Parathyroid adenoma (tissue), 2 donors: ENCODE results near the gene DHX35.
A peak's percentile ranks its signal among the peaks of the same experiment; 100 is the strongest.

ENCODE experiments used
- H2AFZ ChIP-seq: fragments of 300-600 bp; sonication (generic); one replicate; pipeline ENCODE4 v1.7.0; 2017; ENCODE audit warnings: antibody characterized with exemption, mild to moderate bottlenecking
- H3K27ac ChIP-seq: fragments of 300-600 bp; sonication (generic); one replicate; pipeline ENCODE4 v1.7.0; 2017
- H3K27me3 ChIP-seq: fragments of 300-600 bp; sonication (generic); one replicate; pipeline ENCODE4 v1.7.0; 2017; ENCODE audit warnings: low read length; ENCODE audit not compliant: control insufficient read depth, insufficient read depth
- H3K36me3 ChIP-seq: fragments of 300-600 bp; sonication (generic); one replicate; pipeline ENCODE4 v1.7.0; 2017; ENCODE audit warnings: low read length; ENCODE audit not compliant: control insufficient read depth, insufficient read depth
- H3K4me1 ChIP-seq: fragments of 300-600 bp; sonication (generic); one replicate; pipeline ENCODE4 v1.7.0; 2017; ENCODE audit warnings: control low read depth
- H3K4me2 ChIP-seq: fragments of 300-600 bp; sonication (generic); one replicate; pipeline ENCODE4 v1.7.0; 2017; ENCODE audit warnings: low read length
- H3K4me3 ChIP-seq: fragments of 300-600 bp; sonication (generic); one replicate; pipeline ENCODE4 v1.7.0; 2017; ENCODE audit warnings: low read depth, low read length
- H3K79me2 ChIP-seq: fragments of 300-600 bp; sonication (generic); one replicate; pipeline ENCODE4 v1.7.0; 2017; ENCODE audit warnings: control low read depth
- H3K9ac ChIP-seq: fragments of 300-600 bp; sonication (generic); one replicate; pipeline ENCODE4 v1.7.0; 2017; ENCODE audit warnings: mild to moderate bottlenecking
- H3K9me3 ChIP-seq: fragments of 300-600 bp; sonication (generic); one replicate; pipeline ENCODE4 v1.7.0; 2017; ENCODE audit warnings: low read length; ENCODE audit not compliant: control insufficient read depth
- CTCF ChIP-seq: fragments of 300-600 bp; sonication (generic); IDR thresholded peaks from one replicate; pipeline ENCODE4 v1.7.0; 2017; ENCODE audit warnings: antibody characterized with exemption, mild to moderate bottlenecking
- donor health status: primary hyperparathyroidism.

DHX35 gene

GRCh38 chr20:38926934-38927616 lies 35.1 kb upstream of the DHX35 start:
- Histone ChIP-seq H3K4me3 (peak overlapping the region; percentile 63), H3K79me2 (no peaks in the 10 kb centered on the region), H3K4me2 (peak overlapping the region; percentile 92), H3K4me1 (peaks cover 7% of the 10 kb centered on the region), H3K27me3 (no peaks in the 10 kb centered on the region), H3K27ac (no peak overlapping the region), H3K36me3 (no peaks in the 10 kb centered on the region), H2AFZ (peak overlapping the region; percentile 95), H3K9me3 (no peaks in the 10 kb centered on the region), H3K9ac (no peak overlapping the region)
- TF ChIP-seq CTCF: no peak

DNA sequence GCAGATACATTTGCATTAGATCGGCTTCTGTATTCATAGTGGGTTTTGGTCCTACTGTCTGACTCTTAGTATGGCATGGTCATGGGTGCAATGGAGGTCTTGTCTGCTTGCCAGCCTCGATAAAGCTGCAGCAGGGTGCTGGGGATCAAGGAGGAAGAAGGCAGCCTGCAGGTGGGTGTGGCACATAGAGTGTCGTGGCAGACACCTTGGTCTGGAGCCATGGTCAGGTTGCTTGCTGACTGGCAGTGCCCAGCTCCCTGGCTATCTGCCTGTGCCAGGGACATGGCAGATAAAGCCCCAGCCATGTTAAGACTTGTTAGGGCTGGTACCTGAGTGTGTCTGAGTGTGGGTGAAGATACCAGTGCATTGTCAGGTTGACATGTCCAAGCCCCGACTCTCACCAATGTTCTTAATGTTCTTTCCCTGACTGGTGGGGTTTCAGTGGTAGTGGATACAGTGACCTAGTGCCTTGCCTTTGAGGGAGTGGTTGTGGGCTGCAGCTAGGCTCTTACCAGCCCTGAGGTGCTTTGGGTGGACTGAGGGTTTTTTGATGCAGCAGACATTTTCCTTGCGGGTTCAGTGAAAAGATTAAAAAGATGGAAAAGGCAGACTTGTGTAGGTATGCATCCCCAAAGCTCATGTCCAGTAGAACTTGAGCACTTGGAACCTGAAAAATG lies 34.1 kb upstream of the DHX35 start:
- H3K9ac ChIP-seq: no peak overlapping the region
- peaks cover 7% of the 10 kb centered on the region for H3K4me1 ChIP-seq
- no peaks in the 10 kb centered on the region for H3K9me3 ChIP-seq
- no peak for TF ChIP-seq CTCF
- no peak overlapping the region for H2AFZ ChIP-seq
- H3K4me2 ChIP-seq: no peak overlapping the region
- H3K27me3 ChIP-seq: no peaks in the 10 kb centered on the region
- no peak overlapping the region for H3K4me3 ChIP-seq
- H3K36me3 ChIP-seq: no peaks in the 10 kb centered on the region
- no peaks in the 10 kb centered on the region for H3K79me2 ChIP-seq
- H3K27ac ChIP-seq: no peak overlapping the region

DNA sequence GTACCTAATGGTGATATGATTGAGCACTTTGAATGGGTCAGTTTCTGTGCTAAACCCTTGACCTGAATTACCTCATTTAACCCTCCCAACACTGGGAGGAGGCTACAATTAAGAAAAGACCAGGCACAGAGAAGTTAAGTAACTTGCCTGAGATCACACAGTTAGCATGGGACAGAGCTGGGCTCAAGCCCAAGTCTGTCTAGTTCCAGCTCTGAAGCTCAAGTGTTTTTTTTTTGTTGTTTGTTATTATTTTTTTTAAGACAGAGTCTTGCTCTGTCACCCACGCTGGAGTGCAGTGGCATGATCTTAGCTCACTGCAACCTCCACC lies 31.9 kb upstream of the DHX35 start:
- Histone ChIP-seq H3K9me3 (no peaks in the 10 kb centered on the region), H3K79me2 (no peaks in the 10 kb centered on the region), H2AFZ (no peak overlapping the region), H3K4me2 (no peak overlapping the region), H3K9ac (no peak overlapping the region), H3K4me3 (no peak overlapping the region), H3K27me3 (no peaks in the 10 kb centered on the region), H3K36me3 (no peaks in the 10 kb centered on the region), H3K4me1 (peaks cover 7% of the 10 kb centered on the region), H3K27ac (no peak overlapping the region)
- no peak for TF ChIP-seq CTCF

GRCh38 chr20:38931984-38932383 lies 30.2 kb upstream of the DHX35 start:
- no peaks in the 10 kb centered on the region for H3K79me2 ChIP-seq
- no peak overlapping the region for H3K9ac ChIP-seq
- H3K27me3 ChIP-seq: no peaks in the 10 kb centered on the region
- H3K36me3 ChIP-seq: no peaks in the 10 kb centered on the region
- no peak overlapping the region for H3K27ac ChIP-seq
- H3K4me2 ChIP-seq: no peak overlapping the region
- peaks cover under 1% of the 10 kb centered on the region for H3K4me1 ChIP-seq
- TF ChIP-seq CTCF: no peak
- no peak overlapping the region for H3K4me3 ChIP-seq
- H2AFZ ChIP-seq: no peak overlapping the region
- no peaks in the 10 kb centered on the region for H3K9me3 ChIP-seq
